Mesenchymal stem cell (in vitro differentiated cells and primary cell): ENCODE data around the gene NAA30.

Experiments
- DNase-seq: peaks from one replicate; pipeline ENCODE4 v3.0.0-alpha.2; 2013
- H2AFZ ChIP-seq: one replicate; pipeline ENCODE4 v1.6.1; 2013; ENCODE audit warnings: low read depth, mild to moderate bottlenecking, control low read depth, inconsistent platforms, low read length, moderate library complexity
- H2AK5ac ChIP-seq: 2 replicates; pipeline ENCODE4 v1.6.1; 2013; ENCODE audit warnings: low read length, moderate library complexity, mild to moderate bottlenecking, inconsistent platforms; ENCODE audit not compliant: severe bottlenecking
- H2BK120ac ChIP-seq: one replicate; pipeline ENCODE4 v1.6.1; 2013; ENCODE audit warnings: low read depth, mild to moderate bottlenecking, inconsistent platforms, low read length, moderate library complexity
- H2BK12ac ChIP-seq, 2 experiments: one replicate each; pipeline ENCODE4 v1.6.1; 2013; ENCODE audit warnings: inconsistent platforms in 2 of 2, low read length in 2 of 2, mild to moderate bottlenecking in 2 of 2, moderate library complexity in 2 of 2, control low read depth in 1 of 2
- H2BK15ac ChIP-seq: one replicate; pipeline ENCODE4 v1.6.1; 2013; ENCODE audit warnings: mild to moderate bottlenecking, low read depth, inconsistent platforms; ENCODE audit not compliant: poor library complexity, severe bottlenecking
- H2BK5ac ChIP-seq: 2 replicates; pipeline ENCODE4 v1.6.1; 2013; ENCODE audit warnings: low read depth, mild to moderate bottlenecking, low read length, control low read depth, inconsistent platforms; ENCODE audit not compliant: poor library complexity, severe bottlenecking
- H3K14ac ChIP-seq, 2 experiments: one replicate each; pipeline ENCODE4 v1.6.1; 2013; ENCODE audit warnings: inconsistent platforms in 2 of 2, low read length in 2 of 2, control low read depth in 1 of 2, mild to moderate bottlenecking in 1 of 2, moderate library complexity in 1 of 2
- H3K18ac ChIP-seq, 2 experiments: one replicate each; pipeline ENCODE4 v1.6.1; 2013; ENCODE audit warnings: inconsistent platforms in 2 of 2, low read length in 2 of 2, control low read depth in 1 of 2, low read depth in 1 of 2, mild to moderate bottlenecking in 1 of 2
- H3K23ac ChIP-seq, 2 experiments: one replicate each; pipeline ENCODE4 v1.6.1; 2013; ENCODE audit warnings: inconsistent platforms in 2 of 2, low read length in 2 of 2, mild to moderate bottlenecking in 2 of 2, moderate library complexity in 2 of 2, control low read depth in 1 of 2
- H3K27ac ChIP-seq: 2 replicates; pipeline ENCODE4 v1.5.1; 2013; ENCODE audit warnings: mild to moderate bottlenecking, moderate library complexity, low read length, control low read depth, inconsistent platforms; ENCODE audit not compliant: poor library complexity, severe bottlenecking
- H3K27me3 ChIP-seq, 2 experiments: 2 replicates each; pipeline versions ENCODE4 v1.6.1 to v1.7.0; 2013; ENCODE audit warnings: low read length in 2 of 2, mild to moderate bottlenecking in 2 of 2, moderate library complexity in 2 of 2, control low read depth in 1 of 2, inconsistent platforms in 1 of 2; ENCODE audit not compliant: control insufficient read depth in 1 of 2, insufficient read depth in 1 of 2
- H3K36me3 ChIP-seq, 2 experiments: 2 replicates each; pipeline versions ENCODE4 v1.6.1 to v1.7.0; 2013; ENCODE audit warnings: low read length in 2 of 2, control low read depth in 1 of 2, inconsistent platforms in 1 of 2, low read depth in 1 of 2, mild to moderate bottlenecking in 1 of 2; ENCODE audit not compliant: insufficient read depth in 2 of 2, control insufficient read depth in 1 of 2
- H3K4ac ChIP-seq, 2 experiments: one replicate each; pipeline ENCODE4 v1.6.1; 2013; ENCODE audit warnings: inconsistent platforms in 2 of 2, low read length in 2 of 2, mild to moderate bottlenecking in 2 of 2, moderate library complexity in 2 of 2, control low read depth in 1 of 2, low read depth in 1 of 2
- H3K4me1 ChIP-seq: 2 replicates; pipeline ENCODE4 v1.6.1; 2013; ENCODE audit warnings: low read depth, low read length, control low read depth; ENCODE audit not compliant: control insufficient read depth, insufficient read depth
- H3K4me2 ChIP-seq: 2 replicates; pipeline ENCODE4 v1.6.1; 2013; ENCODE audit warnings: low read length, mild to moderate bottlenecking, inconsistent platforms; ENCODE audit not compliant: poor library complexity, severe bottlenecking
- H3K4me3 ChIP-seq, 2 experiments: 2 replicates each; pipeline versions ENCODE4 v1.5.1 to v1.7.0; 2013; ENCODE audit warnings: low read length in 2 of 2, mild to moderate bottlenecking in 2 of 2, control low read depth in 1 of 2, low read depth in 1 of 2; ENCODE audit not compliant: insufficient read depth in 1 of 2
- H3K79me1 ChIP-seq: replicated peaks from 2 replicates; pipeline ENCODE4 v1.6.1; 2013; ENCODE audit warnings: mild to moderate bottlenecking, control low read depth, low read length, inconsistent platforms; ENCODE audit not compliant: poor library complexity, severe bottlenecking
- H3K9ac ChIP-seq: 2 replicates; pipeline ENCODE4 v1.7.0; 2013; ENCODE audit warnings: mild to moderate bottlenecking, low read length, moderate library complexity
- H3K9me3 ChIP-seq: 2 replicates; pipeline ENCODE4 v1.7.0; 2013; ENCODE audit warnings: mild to moderate bottlenecking, low read length; ENCODE audit not compliant: control insufficient read depth
- H4K8ac ChIP-seq: one replicate; pipeline ENCODE4 v1.6.1; 2013; ENCODE audit warnings: inconsistent platforms, mild to moderate bottlenecking, low read length, moderate library complexity
- H4K91ac ChIP-seq: one replicate; pipeline ENCODE4 v1.6.1; 2013; ENCODE audit warnings: mild to moderate bottlenecking, low read length, inconsistent platforms
- WGBS: methylation state at CpG from one replicate; pipeline ENCODE4 v1.1.7; 2013; ENCODE audit warnings: mixed read lengths; 5-methylcytosine and 5-hydroxymethylcytosine counted together

Gene NAA30

DNA sequence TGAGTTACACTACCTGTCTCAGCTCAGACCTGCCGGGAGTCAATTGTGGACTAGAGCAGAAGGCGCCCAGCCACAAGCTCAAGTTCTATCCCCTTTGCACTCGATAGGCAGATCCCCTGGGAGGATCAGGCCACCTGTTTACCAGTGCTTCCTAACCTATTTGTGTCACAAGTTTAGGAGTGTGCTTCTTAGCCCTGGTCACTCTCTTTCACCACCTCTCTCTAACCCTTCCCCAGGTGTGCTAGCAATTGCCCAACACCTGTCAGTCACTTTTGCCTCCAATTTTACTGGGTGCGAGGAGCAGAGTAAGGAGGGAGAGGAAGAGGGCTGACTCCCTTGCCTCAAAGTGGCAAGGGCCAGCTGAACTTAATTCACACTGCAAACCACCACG is 745 bp upstream of the NAA30 start:
- Histone ChIP-seq H2BK120ac (no peak overlapping the region), H3K4me3 (peak overlapping the region; percentile 47 to 93), H3K4ac (peak overlapping the region in 1 of 2 experiments; percentile 40), H3K27ac (peak overlapping the region; percentile 79), H3K9me3 (no peaks in the 10 kb centered on the region), H3K79me1 (peaks cover 6% of the 10 kb centered on the region), H3K36me3 (peaks cover 8 to 11% of the 10 kb centered on the region in 2 experiments), H3K27me3 (no peaks in the 10 kb centered on the region), H3K18ac (peak overlapping the region; percentile 46 to 67), H3K14ac (peak overlapping the region in 1 of 2 experiments; percentile 79), H2BK15ac (no peak overlapping the region), H4K8ac (peak overlapping the region; percentile 91), H2AFZ (peak overlapping the region; percentile 60), H3K4me1 (peaks cover 4% of the 10 kb centered on the region), H3K23ac (no peak overlapping the region), H3K9ac (peak overlapping the region; percentile 88), H4K91ac (no peak overlapping the region), H2BK12ac (peak overlapping the region in 1 of 2 experiments; percentile 22), H3K4me2 (peak overlapping the region; percentile 80), H2AK5ac (peak overlapping the region; percentile 72), H2BK5ac (no peak overlapping the region)
- DNase-seq = no peak
- WGBS = 61% methylated on average over 5 of the region's 5 CpGs

DNA sequence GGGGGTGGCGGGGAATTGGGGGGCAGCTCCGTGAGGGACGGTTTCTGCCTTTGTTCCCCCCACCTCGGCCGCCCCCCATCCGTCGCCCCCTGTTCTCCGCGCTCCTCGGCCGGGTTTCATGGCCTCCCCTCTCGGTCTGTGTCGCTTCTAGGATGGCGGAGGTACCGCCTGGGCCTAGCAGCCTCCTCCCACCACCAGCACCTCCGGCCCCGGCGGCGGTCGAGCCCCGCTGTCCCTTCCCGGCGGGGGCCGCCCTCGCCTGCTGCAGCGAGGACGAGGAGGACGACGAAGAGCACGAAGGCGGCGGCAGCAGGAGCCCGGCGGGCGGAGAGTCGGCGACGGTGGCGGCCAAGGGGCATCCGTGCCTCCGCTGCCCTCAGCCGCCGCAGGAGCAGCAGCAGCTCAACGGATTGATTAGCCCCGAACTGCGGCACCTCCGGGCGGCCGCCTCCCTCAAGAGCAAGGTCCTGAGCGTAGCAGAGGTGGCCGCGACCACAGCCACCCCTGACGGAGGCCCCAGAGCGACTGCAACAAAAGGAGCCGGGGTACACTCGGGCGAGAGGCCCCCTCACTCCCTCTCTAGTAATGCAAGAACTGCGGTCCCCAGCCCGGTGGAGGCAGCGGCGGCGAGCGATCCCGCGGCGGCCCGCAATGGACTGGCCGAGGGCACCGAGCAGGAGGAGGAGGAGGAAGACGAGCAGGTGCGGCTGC is 575 bp downstream of the NAA30 start:
- H3K23ac ChIP-seq = peak overlapping the region; percentile 66 to 90
- H3K4me3 ChIP-seq = peak overlapping the region; percentile 93 to 96
- H2BK12ac ChIP-seq = peak overlapping the region in 1 of 2 experiments; percentile 63
- H4K91ac ChIP-seq = peak overlapping the region; percentile 87
- peaks cover 7% of the 10 kb centered on the region for H3K79me1 ChIP-seq
- peak overlapping the region; percentile 88 for H3K9ac ChIP-seq
- no peak overlapping the region for H2AK5ac ChIP-seq
- peak overlapping the region; percentile 90 for H2BK5ac ChIP-seq
- H3K18ac ChIP-seq = peak overlapping the region; percentile 86 to 96
- H2BK15ac ChIP-seq = no peak overlapping the region
- H3K4me2 ChIP-seq = peak overlapping the region; percentile 79
- H4K8ac ChIP-seq = peak overlapping the region; percentile 92
- peak; percentile 61 for DNase-seq
- peak overlapping the region; percentile 67 for H3K27ac ChIP-seq
- no peaks in the 10 kb centered on the region for H3K9me3 ChIP-seq
- H3K27me3 ChIP-seq = no peaks in the 10 kb centered on the region
- peak overlapping the region; percentile 94 for H2AFZ ChIP-seq
- peak overlapping the region; percentile 87 to 91 for H3K4ac ChIP-seq
- peaks cover 8 to 12% of the 10 kb centered on the region in 2 experiments for H3K36me3 ChIP-seq
- peak overlapping the region; percentile 61 for H2BK120ac ChIP-seq
- H3K14ac ChIP-seq = peak overlapping the region; percentile 89 to 92
- peaks cover 5% of the 10 kb centered on the region for H3K4me1 ChIP-seq
- WGBS = 1% methylated on average over 63 of the region's 71 CpGs

DNA sequence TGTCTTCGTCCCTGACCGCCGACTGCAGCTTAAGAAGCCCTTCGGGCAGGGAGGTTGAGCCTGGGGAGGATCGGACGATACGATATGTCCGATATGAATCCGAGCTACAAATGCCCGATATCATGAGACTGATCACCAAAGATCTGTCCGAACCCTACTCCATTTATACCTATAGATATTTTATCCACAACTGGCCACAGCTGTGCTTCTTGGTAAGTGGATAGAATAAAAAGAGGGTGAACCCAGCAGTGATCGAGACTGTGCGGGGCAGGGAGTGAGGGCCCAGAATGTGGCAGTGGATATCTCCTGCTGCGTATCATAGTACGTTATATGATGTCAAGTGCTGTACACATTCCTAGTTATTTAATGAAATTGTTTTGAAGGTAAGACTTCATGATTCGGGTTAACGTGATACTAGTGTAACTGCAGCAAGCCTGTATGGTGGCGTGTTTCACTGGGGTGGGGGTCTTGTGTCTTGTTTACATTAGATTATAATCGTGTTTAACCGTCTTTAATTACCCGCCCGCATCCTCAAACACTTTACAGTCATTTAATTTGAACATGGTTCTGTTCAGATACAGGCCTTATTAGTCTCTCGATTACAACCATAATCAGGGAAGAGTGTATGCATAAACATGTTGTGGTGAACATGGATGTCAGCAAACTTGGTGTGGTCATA is 1.3 kb downstream of the NAA30 start:
- Histone ChIP-seq H2AFZ (peak overlapping the region; percentile 94), H3K27ac (peak overlapping the region; percentile 49), H3K23ac (peak overlapping the region; percentile 90 to 98), H3K9me3 (no peaks in the 10 kb centered on the region), H4K91ac (no peak overlapping the region), H2BK15ac (no peak overlapping the region), H2AK5ac (no peak overlapping the region), H3K14ac (peak overlapping the region in 1 of 2 experiments; percentile 89), H3K36me3 (peaks cover 8 to 16% of the 10 kb centered on the region in 2 experiments), H2BK12ac (peak overlapping the region in 1 of 2 experiments; percentile 63), H2BK5ac (peak overlapping the region; percentile 90), H3K79me1 (peaks cover 10% of the 10 kb centered on the region), H2BK120ac (no peak overlapping the region), H3K27me3 (no peaks in the 10 kb centered on the region), H3K18ac (peak overlapping the region; percentile 86 to 96), H3K4me2 (peak overlapping the region; percentile 79), H3K4me3 (peak overlapping the region; percentile 93 to 96), H3K4me1 (peaks cover 7% of the 10 kb centered on the region), H3K4ac (peak overlapping the region; percentile 87), H3K9ac (peak overlapping the region; percentile 88), H4K8ac (no peak overlapping the region)
- DNase-seq = peak; percentile 33
- WGBS = 32% methylated on average over 15 of the region's 23 CpGs

DNA sequence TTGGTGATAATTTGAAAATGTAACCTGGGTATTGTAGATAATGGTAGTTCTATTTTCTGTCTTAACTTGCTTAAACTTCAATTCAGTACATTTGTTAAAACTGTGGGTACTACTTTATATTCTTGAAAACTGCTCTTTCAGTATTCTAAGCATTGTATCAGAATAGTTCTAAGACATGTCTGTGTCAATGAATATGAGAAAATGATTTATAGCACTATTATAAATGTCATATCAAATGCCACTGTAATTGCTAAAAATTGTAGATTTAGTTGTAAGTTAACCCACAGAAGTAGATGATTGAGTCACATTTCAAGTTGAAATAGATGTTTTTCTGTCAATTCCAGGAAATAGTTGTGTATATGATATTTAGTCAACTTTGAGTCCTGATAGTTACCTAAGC is 2.4 kb downstream of the NAA30 start:
- Histone ChIP-seq H4K8ac (no peak overlapping the region), H3K9me3 (no peaks in the 10 kb centered on the region), H3K4ac (no peak overlapping the region), H2AK5ac (no peak overlapping the region), H2BK15ac (no peak overlapping the region), H3K4me3 (peak overlapping the region in 1 of 2 experiments; percentile 93), H3K27ac (no peak overlapping the region), H3K23ac (no peak overlapping the region), H3K14ac (no peak overlapping the region), H3K36me3 (peaks cover 8 to 28% of the 10 kb centered on the region in 2 experiments), H2BK120ac (no peak overlapping the region), H3K18ac (no peak overlapping the region), H3K9ac (peak overlapping the region; percentile 88), H2BK12ac (no peak overlapping the region), H2AFZ (no peak overlapping the region), H3K79me1 (peaks cover 13% of the 10 kb centered on the region), H3K27me3 (no peaks in the 10 kb centered on the region), H3K4me2 (no peak overlapping the region), H4K91ac (no peak overlapping the region), H2BK5ac (no peak overlapping the region), H3K4me1 (peaks cover 7% of the 10 kb centered on the region)
- no peak for DNase-seq
